Fibroblast of gingiva (primary cell): Measurements from ENCODE around the gene USH2A.

Source experiments
- DNase-seq: peaks from one replicate; pipeline ENCODE4 v3.0.0-alpha.2; 2011; ENCODE audit warnings: low read depth

Gene USH2A

GRCh38 chr1:215599418-215600074, 823.7 kb downstream of the USH2A start:
- peak; percentile 25 for DNase-seq

GRCh38 chr1:215597961-215598360, 825.3 kb downstream of the USH2A start:
- peak; percentile 15 for DNase-seq

- DNase-seq: no peak
Observed at GRCh38 chr1:215595231-215595630, 828.0 kb downstream of the USH2A start.

- DNase-seq: peak; percentile 36
Observed at GRCh38 chr1:215594640-215595039, 828.6 kb downstream of the USH2A start.

- DNase-seq: no peak
Observed at GRCh38 chr1:215590779-215591491, 832.3 kb downstream of the USH2A start.

GRCh38 chr1:215589650-215590435, 833.4 kb downstream of the USH2A start:
- no peak for DNase-seq

GRCh38 chr1:215584389-215584788, 838.9 kb downstream of the USH2A start:
- no peak for DNase-seq

- DNase-seq: no peak
Observed at GRCh38 chr1:215583185-215583749, 840.0 kb downstream of the USH2A start.

GRCh38 chr1:215581896-215582295, 841.4 kb downstream of the USH2A start:
- DNase-seq: no peak
